ENCODE results near the gene CYTH4. TPM values are rescaled to one million over a fixed set of nuclear protein-coding genes. Genes with fewer than 3 reads are reported as not detected.
"Not testable (repeated sequence)": the region's sequence is repeated elsewhere in the genome, so short reads cannot be mapped to it uniquely, and the experiment has no call there.

The CYTH4 gene
- total RNA-seq, 1 donor from 2014 or later, result under 0.01 TPM

DNA sequence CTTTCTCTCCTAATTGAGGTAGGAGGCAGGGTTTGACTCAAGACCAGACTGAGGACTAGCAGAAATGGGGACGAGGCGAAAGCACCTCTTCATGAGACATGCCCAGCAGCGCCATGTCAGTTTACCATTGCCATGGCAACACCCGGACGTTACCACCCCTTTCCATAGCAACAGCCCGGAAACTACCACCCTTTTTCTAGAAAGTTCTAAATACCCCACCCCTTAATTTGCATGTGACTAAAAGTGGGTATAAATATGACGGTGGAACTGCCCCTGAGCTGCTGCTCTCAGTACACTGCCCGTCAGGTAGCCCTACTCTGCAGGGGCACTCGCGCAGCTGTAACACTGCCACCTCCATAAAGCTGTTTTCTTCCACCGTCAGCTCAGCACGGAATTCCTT is 32.3 kb upstream of the CYTH4 start:
- DNase-seq, result no peak

- not testable (repeated sequence) for DNase-seq
These were observed 30.5 kb upstream of the CYTH4 start for GRCh38 chr22:37251836-37252235.

- DNase-seq, result peak; percentile 50
These were observed 29.1 kb upstream of the CYTH4 start for GRCh38 chr22:37253126-37253660.

GRCh38 chr22:37254209-37254866 is 28.0 kb upstream of the CYTH4 start:
- peak; percentile 83 for DNase-seq

DNA sequence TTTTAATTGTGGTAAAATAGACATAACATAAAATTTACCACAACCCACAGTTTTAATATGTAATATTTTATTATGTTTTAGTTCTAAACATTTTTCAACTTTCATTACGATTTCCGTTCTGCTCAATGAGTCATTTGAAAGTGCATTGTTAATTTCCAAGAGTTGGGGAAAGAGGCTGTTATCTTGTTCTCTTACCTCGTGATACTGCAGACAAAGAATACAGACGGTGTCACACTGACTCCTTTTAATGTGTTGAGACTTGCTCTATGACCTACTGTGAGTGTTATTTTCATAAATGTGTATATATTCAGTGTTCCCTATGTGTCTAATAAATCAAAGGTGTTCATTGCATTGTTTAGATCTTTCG is 27.5 kb upstream of the CYTH4 start:
- peak; percentile 91 for DNase-seq

- DNase-seq, result no peak
These were observed 26.7 kb upstream of the CYTH4 start for GRCh38 chr22:37255558-37256006.

DNA sequence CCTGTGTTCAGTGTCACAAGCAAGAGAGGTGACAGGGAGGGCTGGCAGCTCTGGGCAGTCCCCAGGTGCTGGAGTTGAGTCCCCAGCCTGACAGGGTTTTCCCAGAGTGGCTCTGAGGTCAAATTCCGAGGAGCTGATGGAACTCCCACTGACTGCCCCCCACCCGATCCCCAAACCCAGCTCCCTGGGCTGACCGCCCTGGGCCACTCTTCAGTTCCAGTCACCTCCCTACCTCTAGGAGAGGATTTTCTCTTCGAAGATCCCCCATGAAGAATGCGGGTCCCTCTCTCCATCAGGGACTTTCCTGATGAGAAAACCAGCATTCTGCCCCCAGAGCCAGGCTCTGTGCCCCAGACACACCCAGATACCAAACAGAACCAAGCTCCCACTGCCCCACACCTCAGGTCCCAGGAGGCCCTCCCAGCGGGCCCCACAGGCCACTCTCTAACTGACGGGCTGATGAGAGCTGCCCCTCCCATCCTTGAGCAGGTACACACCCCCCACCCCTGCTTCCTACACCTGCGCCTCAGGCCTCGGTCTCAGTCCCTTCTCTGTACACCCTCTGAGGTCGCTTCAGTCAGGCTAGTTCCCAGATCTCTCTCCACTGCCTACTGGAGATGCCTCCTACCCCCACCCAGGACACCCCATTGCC is 26.1 kb upstream of the CYTH4 start:
- no peak for DNase-seq

GRCh38 chr22:37258005-37258752 is 24.1 kb upstream of the CYTH4 start:
- DNase-seq, result no peak

- no peak for DNase-seq
These were observed 23.4 kb upstream of the CYTH4 start for GRCh38 chr22:37258753-37259401.

DNA sequence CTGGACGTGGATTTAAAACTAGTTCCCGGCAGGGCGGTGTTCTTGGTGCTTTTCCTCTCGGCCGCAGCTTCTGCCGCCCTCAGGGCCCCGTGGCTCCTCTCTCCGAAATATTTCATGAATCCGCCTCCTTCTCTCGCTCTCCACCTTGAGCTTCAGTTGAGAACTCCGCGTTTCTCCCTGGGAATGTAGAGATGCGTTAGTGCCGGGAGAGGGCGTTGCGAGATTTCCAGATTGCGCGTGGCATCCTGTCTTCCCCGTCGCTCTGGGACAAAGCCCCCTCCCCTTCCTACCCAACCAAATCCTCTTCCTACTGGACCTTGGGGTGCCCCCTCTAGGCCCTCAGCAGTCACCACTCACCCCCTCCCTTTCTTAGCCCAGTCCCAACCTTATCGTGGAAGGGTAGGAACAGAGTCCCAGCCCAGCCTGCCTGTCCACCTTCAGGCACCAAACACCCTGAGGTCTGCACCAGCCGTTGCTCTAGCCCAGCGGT is 22.7 kb upstream of the CYTH4 start:
- DNase-seq, result peak; percentile 81

DNA sequence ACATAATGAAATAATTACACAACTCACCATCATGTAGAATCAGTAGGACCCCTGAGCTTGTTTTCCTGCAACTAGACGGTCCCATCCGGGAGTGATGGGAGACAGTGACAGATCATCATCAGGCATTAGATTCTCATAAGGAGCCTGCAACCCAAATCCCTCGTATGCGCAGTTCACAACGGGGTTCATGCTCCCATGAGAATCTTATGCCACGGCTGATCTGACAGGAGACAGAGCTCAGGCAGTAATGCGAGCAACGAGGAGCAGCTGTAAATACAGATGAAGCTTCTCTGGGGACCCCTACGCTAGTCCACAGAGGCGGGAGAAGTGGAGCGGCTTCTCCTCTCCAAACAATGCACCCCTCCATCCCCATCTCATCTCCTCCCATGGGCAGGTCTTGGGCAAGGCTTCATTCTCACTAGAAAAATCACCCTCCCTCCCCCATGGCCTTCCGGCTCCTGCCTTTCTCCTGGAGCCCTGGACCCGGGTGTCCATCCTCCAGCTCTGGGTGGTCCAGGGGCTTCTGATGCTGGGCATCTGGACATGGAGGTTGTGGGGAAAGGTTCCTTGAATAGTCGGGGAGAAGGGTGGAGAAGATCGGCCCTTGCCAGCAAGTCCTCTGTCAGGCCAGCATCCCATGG is 22.0 kb upstream of the CYTH4 start:
- DNase-seq, result no peak

DNA sequence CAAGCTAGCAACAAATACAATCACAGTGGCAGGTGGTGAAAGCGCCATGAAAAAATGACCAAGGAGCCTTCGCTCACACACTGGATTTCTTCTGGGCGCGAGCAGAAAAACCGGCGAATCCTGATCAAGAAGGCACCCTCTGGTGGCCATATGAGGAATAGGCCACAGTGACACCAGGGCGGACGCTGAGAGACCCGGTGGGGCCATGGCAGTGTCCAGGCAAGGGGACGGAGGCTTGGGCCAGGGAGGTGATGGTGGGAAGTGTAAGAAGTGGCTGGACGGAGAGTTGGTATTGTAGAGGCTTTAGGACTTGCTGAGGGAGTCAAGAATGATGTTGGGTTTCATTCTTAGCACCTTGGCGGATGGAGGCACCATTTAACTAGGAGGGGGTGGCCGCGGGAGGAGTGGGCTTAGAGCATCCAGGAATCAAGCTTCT is 21.4 kb upstream of the CYTH4 start:
- DNase-seq, result peak; percentile 77

- DNase-seq, result no peak
These were observed 20.0 kb upstream of the CYTH4 start for GRCh38 chr22:37262346-37262745.

DNA sequence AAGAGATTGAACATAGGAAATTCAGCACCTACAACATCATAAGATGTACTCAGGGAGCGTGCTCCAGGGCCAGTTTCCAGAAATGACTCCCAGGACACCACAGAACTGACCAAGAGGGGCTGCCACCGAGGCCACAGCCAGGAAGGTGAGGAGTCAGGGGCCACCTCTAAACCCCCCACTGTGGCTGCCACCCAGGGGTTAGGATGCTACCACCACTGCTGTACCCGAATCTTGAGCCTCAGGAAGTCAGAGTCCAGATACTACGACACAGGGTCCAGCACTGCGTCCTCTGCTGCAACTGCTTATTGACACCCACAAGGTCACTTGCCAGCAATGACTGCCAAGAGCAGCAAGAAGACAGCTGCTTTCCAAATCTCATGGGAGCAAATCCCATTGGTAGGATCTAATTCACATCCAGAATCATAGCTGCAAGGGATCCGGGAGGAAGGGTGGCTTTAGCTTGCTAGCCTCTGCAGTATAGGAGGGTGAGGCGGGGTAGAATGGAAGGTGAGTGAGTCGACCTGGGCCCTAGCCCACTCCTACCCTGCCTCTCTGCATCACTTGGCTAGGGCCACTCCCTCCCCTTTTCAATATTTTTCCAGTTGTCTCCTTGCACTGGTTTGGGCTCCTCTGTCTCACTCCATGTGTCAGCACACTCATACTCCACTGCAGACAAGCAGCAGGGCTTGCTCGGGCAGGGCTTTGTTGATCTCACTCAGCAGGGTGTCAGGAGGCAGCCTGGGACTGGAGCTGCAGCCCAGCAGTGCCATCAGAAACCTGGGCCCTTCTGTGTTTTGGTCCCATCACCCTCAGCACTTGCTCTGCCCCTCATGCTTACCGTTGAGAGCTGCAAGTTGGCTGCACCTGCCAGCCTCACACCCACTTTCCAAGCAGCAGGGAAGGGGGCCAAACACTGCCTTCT is 18.1 kb upstream of the CYTH4 start:
- no peak for DNase-seq

- DNase-seq, result no peak
These were observed 15.7 kb upstream of the CYTH4 start for GRCh38 chr22:37266581-37267134.

DNA sequence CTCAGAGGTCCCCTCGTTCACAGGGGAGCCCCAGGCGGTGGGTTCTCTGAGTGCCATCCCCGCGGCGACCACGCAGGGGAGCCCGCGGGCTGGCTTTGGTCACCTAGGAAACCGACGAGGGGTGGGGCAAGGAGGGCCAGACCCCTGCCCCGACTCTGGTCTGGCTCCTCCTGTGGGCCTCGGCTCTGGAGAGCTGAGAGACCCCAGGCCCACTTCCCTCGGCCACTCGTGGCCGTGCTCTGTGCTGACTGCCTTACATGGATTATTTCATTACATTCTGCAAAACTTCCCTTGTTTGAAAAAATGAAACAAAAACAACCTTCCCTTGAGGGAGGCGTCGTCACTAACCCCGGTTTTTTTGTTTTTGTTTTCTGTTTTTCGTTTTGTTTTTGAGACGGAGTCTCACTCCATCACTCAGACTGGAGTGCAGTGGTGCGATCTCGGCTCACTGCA is 15.1 kb upstream of the CYTH4 start:
- peak; percentile 60 for DNase-seq

- DNase-seq, result no peak
These were observed 14.5 kb upstream of the CYTH4 start for GRCh38 chr22:37267661-37268413.

GRCh38 chr22:37269936-37270678 is 12.2 kb upstream of the CYTH4 start:
- no peak for DNase-seq
